Pancreas (tissue), 10 donors: ENCODE results near the gene FOXO1. TPM values are rescaled to one million over a fixed set of nuclear protein-coding genes. Genes with fewer than 3 reads are reported as not detected.

Source experiments
- ATAC-seq, 4 donors: fragments of 200-7000 bp; cut with Tn5 transposase; one replicate each; pipeline versions ENCODE4 v1.8.0 to v1.9.1; 2020; ENCODE audit warnings: mild to moderate bottlenecking in 4 of 4, moderate library complexity in 4 of 4
- DNase-seq, 6 donors: peaks; one replicate each; pipeline ENCODE4 v3.0.0-alpha.2; 2020
- FAIRE-seq: peaks from 2 replicates; lab custom pipeline; 2012; peaks lifted over from hg19 to GRCh38; lab: Jason Lieb, UNC
- H3K27ac ChIP-seq, 4 donors: fragments of 200-600 bp; sonication (generic); 1 replicate in 3 of 4; 2 replicates in 1 of 4; pipeline versions ENCODE4 v1.5.0 to v1.8.0; 2020
- H3K27me3 ChIP-seq, 4 donors: fragments of 200-600 bp; one replicate each; pipeline ENCODE4 v1.8.0; 2021
- H3K36me3 ChIP-seq, 3 donors: fragments of 200-600 bp; sonication (generic) in 1 of 3; one replicate each; pipeline versions ENCODE4 v1.5.0 to v1.8.0; 2020 to 2021
- H3K4me1 ChIP-seq, 3 donors: fragments of 200-600 bp; one replicate each; pipeline ENCODE4 v1.8.0; 2021
- H3K4me3 ChIP-seq, 4 donors: fragments of 200-600 bp; sonication (generic) in 2 of 4; one replicate each; pipeline versions ENCODE4 v1.5.0 to v1.8.0; 2020 to 2021
- H3K9me3 ChIP-seq, 4 donors: fragments of 200-600 bp; one replicate each; pipeline ENCODE4 v1.8.0; 2021
- CTCF ChIP-seq, 4 donors: fragments of 200-600 bp; sonication (generic) in 3 of 4; IDR thresholded peaks; one replicate each; pipeline versions ENCODE4 v1.5.0 to v1.8.0; 2021; ENCODE audit warnings: antibody characterized with exemption in 4 of 4
- WGBS, 2 donors: extraction: QIAGEN DNeasy Blood & Tissue Kit; methylation state at CpG; one replicate each; pipeline ENCODE4 v1.1.7; 2013; 5-methylcytosine and 5-hydroxymethylcytosine counted together
- intact Hi-C, 3 donors: fragments of 100-400 bp; cut with DNase I; formaldehyde crosslinking; loops; one replicate each; pipeline versions ENCODE4 v1.11.1 to v1.14.2; 2022
- polyA plus RNA-seq, 2 donors: library from polyadenylated mRNA; stranded (reverse); fragments of 200-250 nt; gene quantifications; one replicate each; pipeline ENCODE4 v1.2.3, GENCODE V29; 2013
- total RNA-seq, 6 donors: library from RNA; stranded (reverse); fragmentation: NEBNext Ultra II Directional in 4 of 6; extraction: Animal tissue kit (Norgen Biotek cat#: 25700) in 4 of 6; gene quantifications; one replicate each; pipeline versions ENCODE4 v1.2.1 to v1.2.4, GENCODE V29; 2021 to 2023
- donor health status: healthy with polysubstance abuse.
- donor health status: DM: no; HTN: no; CAD: no; lungs with moderate emphysema.
- donor health status: DM: no; HTN: no; CAD: no.
- donor health status: control.
- donor health status: control.
- donor health status: Bipolar disorder and iron deficiency.
- donor health status: DM: yes; HTN: yes; CAD: no.
- donor health status: DM: no; HTN: no; CAD: no.
- donor health status: DM: no; HTN: no; CAD: no.
- donor health status: DM: yes; HTN: yes; CAD: no.

The FOXO1 gene
- total and polyA plus RNA-seq, 8 donors: 3.8 to 21.9 (median 15.0) TPM

GRCh38 chr13:40517486-40518480, 148.7 kb downstream of the FOXO1 start:
- no peak for ATAC-seq
- Histone ChIP-seq H3K27ac (peak overlapping the region in 1 of 4 donors; percentile 28), H3K4me1 (peaks cover 6 to 23% (median 8%) of the 10 kb centered on the region in 3 donors), H3K4me3 (no peak overlapping the region), H3K27me3 (no peaks in the 10 kb centered on the region), H3K36me3 (no peaks in the 10 kb centered on the region), H3K9me3 (no peaks in the 10 kb centered on the region)
- DNase-seq: no peak
- intact Hi-C loops: no loop called here
- FAIRE-seq: no peak
- TF ChIP-seq CTCF (IDR thresholded peaks at IDR 0.05): no peak
- 93 to 95% methylated on average over 8 of the region's 8 CpGs for WGBS, 2 donors

GRCh38 chr13:40515702-40516101, 150.7 kb downstream of the FOXO1 start:
- ATAC-seq: no peak
- no peak for FAIRE-seq
- H3K27me3 ChIP-seq: no peaks in the 10 kb centered on the region
- H3K4me3 ChIP-seq: no peak overlapping the region
- no peak overlapping the region for H3K27ac ChIP-seq
- peaks cover 6 to 23% (median 8%) of the 10 kb centered on the region in 3 donors for H3K4me1 ChIP-seq
- WGBS, 2 donors: 94 to 97% methylated on average over 1 of the region's 1 CpG
- H3K9me3 ChIP-seq: no peaks in the 10 kb centered on the region
- DNase-seq: no peak
- H3K36me3 ChIP-seq: no peaks in the 10 kb centered on the region
- intact Hi-C loops: no loop called here
- no peak for TF ChIP-seq CTCF (IDR thresholded peaks at IDR 0.05)

GRCh38 chr13:40514802-40515201, 151.6 kb downstream of the FOXO1 start:
- 96 to 100% methylated on average over 2 of the region's 2 CpGs for WGBS, 2 donors
- ATAC-seq (no peak), FAIRE-seq (no peak)

GRCh38 chr13:40509876-40510275, 156.6 kb downstream of the FOXO1 start:
- 82 to 83% methylated on average over 2 of the region's 2 CpGs for WGBS, 2 donors
- FAIRE-seq (no peak), DNase-seq (no peak), ATAC-seq (no peak)
- Histone ChIP-seq H3K36me3 (no peaks in the 10 kb centered on the region), H3K27me3 (no peaks in the 10 kb centered on the region), H3K27ac (no peak overlapping the region), H3K4me1 (peaks cover 0 to 8% (median 0%) of the 10 kb centered on the region in 3 donors), H3K9me3 (no peaks in the 10 kb centered on the region), H3K4me3 (no peak overlapping the region)
- TF ChIP-seq CTCF (IDR thresholded peaks at IDR 0.05): no peak
- intact Hi-C loops: no loop called here

More at GRCh38 chr13:40514802-40515201, 151.6 kb downstream of the FOXO1 start:
- TF ChIP-seq CTCF (IDR thresholded peaks at IDR 0.05): no peak
- no peak for DNase-seq
- Histone ChIP-seq H3K4me3 (no peak overlapping the region), H3K27ac (no peak overlapping the region), H3K4me1 (peaks cover 6 to 21% (median 8%) of the 10 kb centered on the region in 3 donors), H3K27me3 (no peaks in the 10 kb centered on the region), H3K9me3 (no peaks in the 10 kb centered on the region), H3K36me3 (no peaks in the 10 kb centered on the region)
- intact Hi-C loops: no loop called here
